Measurements from ENCODE around the gene NOA1. TPM values are rescaled to one million over a fixed set of nuclear protein-coding genes. Genes with fewer than 3 reads are reported as not detected.
"Not testable (repeated sequence)": the region's sequence is repeated elsewhere in the genome, so short reads cannot be mapped to it uniquely, and the experiment has no call there.

NOA1 gene
- total and polyA plus RNA-seq, 2 donors: 13.3 to 21.6 TPM

DNA sequence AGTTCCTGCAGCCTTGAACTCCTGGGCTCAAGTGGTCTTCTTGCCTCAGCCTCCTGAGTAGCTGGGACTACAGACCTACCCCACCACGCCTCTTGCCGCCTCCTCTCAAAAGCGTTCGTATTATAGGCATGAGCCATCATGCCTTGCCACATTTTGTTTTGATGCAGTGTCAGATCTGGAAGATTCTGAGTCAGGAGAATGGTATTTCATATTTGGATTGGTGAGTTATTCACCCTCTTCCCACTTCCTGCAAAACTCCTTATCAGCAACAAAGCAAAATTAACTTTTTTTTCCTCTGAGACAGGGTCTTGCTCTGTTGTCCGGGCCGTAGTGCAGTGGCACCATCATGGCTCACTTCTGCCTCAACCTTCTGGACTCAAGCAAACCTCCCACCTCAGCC is 40.1 kb downstream of the NOA1 start:
- Histone ChIP-seq H3K27ac (ENCODE audit: low read depth) (no peak overlapping the region), H3K4me3 (ENCODE audit: low read depth, low read length) (no peak overlapping the region), H3K36me3 (ENCODE audit: insufficient read depth) (no peaks in the 10 kb centered on the region), H3K4me1 (ENCODE audit: insufficient read depth) (no peaks in the 10 kb centered on the region)
- DNase-seq (ENCODE audit: extremely low spot score): no peak
- 83% methylated on average over 6 of the region's 6 CpGs for WGBS

DNA sequence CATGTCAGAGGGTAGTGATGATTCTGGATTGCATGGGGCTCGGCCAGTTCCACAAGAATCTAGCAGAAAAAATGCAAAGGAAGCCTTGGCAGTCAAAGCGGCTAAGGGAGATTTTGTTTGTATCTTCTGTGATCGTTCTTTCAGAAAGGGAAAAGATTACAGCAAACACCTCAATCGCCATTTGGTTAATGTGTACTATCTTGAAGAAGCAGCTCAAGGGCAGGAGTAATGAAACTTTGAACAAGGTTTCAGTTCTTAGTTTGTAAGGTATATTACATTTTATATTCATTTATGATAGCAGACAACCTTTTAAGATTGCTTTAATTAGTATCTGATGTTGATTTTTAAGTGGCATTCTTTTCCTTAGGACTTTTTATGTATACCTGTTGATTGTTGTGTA is 45.5 kb downstream of the NOA1 start:
- Histone ChIP-seq H3K4me1 (ENCODE audit: insufficient read depth) (no peaks in the 10 kb centered on the region), H3K27ac (ENCODE audit: low read depth) (no peak overlapping the region), H3K4me3 (ENCODE audit: low read depth, low read length) (no peak overlapping the region), H3K36me3 (ENCODE audit: insufficient read depth) (peaks cover 5% of the 10 kb centered on the region)
- DNase-seq (ENCODE audit: extremely low spot score): no peak
- 47% methylated on average over 4 of the region's 4 CpGs for WGBS

DNA sequence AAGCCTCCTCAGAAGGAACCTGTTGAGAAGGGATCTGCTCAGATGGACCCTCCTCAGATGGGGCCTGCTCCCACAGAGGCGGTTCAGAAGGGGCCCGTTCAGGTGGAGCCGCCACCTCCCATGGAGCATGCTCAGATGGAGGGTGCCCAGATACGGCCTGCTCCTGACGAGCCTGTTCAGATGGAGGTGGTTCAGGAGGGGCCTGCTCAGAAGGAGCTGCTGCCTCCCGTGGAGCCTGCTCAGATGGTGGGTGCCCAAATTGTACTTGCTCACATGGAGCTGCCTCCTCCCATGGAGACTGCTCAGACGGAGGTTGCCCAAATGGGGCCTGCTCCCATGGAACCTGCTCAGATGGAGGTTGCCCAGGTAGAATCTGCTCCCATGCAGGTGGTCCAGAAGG is 46.8 kb downstream of the NOA1 start:
- H3K4me3 ChIP-seq (ENCODE audit: low read depth, low read length): no peak overlapping the region
- 95% methylated on average over 7 of the region's 7 CpGs for WGBS
- H3K27ac ChIP-seq (ENCODE audit: low read depth): no peak overlapping the region
- no peak for DNase-seq (ENCODE audit: extremely low spot score)
- H3K36me3 ChIP-seq (ENCODE audit: insufficient read depth): peaks cover 5% of the 10 kb centered on the region
- H3K4me1 ChIP-seq (ENCODE audit: insufficient read depth): no peaks in the 10 kb centered on the region

DNA sequence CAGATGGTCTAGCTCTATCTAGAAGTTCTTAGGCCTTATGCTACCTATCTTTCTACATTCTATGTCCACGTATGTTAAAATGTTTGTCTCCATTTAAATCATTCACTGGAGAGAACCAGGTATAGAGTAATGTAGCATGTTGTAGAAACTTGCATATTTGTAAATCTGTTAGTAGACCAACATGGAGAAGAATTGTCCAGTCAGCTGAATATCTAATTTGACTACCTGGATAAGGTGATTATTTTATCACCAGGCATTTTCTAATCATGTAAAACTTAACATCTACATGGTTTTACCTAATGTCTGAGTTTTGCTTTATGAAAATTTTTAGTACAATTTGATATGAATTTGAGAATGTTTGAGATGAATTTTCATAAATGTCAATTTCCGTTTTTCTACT is 50.2 kb downstream of the NOA1 start:
- WGBS: 67% methylated on average over 2 of the region's 2 CpGs
- Histone ChIP-seq H3K27ac (ENCODE audit: low read depth) (no peak overlapping the region), H3K4me3 (ENCODE audit: low read depth, low read length) (no peak overlapping the region), H3K36me3 (ENCODE audit: insufficient read depth) (peaks cover 7% of the 10 kb centered on the region), H3K4me1 (ENCODE audit: insufficient read depth) (no peaks in the 10 kb centered on the region)
- no peak for DNase-seq (ENCODE audit: extremely low spot score)

DNA sequence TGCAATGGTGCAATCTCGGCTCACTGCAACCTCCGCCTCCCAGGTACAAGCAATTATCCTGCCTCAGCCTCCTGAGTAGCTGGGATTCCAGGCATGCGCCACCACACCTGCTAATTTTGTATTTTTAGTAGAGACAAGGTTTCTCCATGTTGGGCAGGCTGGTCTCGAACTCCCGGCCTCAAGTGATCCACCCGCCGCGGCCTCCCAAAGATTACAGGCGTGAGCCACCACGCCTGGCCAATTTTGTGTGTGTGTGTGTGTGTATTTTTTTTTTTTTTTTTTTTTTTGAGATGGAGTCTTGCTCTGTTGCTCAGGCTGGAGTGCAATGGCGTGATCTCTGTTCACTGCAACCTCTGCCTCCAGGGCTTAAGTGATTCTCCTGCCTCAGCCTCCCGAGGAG is 62.4 kb downstream of the NOA1 start:
- H3K4me1 ChIP-seq (ENCODE audit: insufficient read depth); H3K36me3 ChIP-seq (ENCODE audit: insufficient read depth); H3K27ac ChIP-seq (ENCODE audit: low read depth); DNase-seq (ENCODE audit: extremely low spot score); H3K4me3 ChIP-seq (ENCODE audit: low read depth, low read length): not testable (repeated sequence)
- WGBS: 97% methylated on average over 12 of the region's 12 CpGs

DNA sequence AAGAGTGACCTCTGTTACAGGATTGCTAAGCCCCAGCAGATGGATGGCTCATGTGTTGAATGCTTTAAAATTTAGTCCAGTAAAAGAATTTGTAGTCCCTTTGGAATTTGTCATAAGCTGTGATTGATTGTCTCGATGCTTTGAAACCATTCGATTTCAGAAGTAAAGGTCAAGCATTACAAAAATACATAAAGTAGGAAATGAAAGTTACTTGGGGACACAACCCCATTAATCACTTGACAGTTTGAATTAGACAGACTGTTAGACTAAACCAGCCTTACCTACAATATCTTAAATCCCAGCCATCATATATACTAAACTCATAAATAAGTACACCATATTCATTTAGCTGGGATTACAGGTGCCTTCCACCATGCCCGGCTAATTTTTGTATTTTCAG is 63.1 kb downstream of the NOA1 start:
- no peak for DNase-seq (ENCODE audit: extremely low spot score)
- Histone ChIP-seq H3K4me1 (ENCODE audit: insufficient read depth) (no peaks in the 10 kb centered on the region), H3K27ac (ENCODE audit: low read depth) (no peak overlapping the region), H3K4me3 (ENCODE audit: low read depth, low read length) (no peak overlapping the region), H3K36me3 (ENCODE audit: insufficient read depth) (peaks cover 3% of the 10 kb centered on the region)
- 75% methylated on average over 3 of the region's 3 CpGs for WGBS

Small RNA genes lying within 50 kb of the gene (small RNA-seq; reads per million reads assigned to genes)
- gene RNU6-998P: not detected

Other genes starting within 250 kb of the NOA1 start
- not detected for gene SPINK2, start 155.9 kb downstream of the NOA1 start, total RNA-seq
- 0.24 TPM for gene SPINK2, start 155.9 kb downstream of the NOA1 start, polyA plus RNA-seq
- 49.1 TPM for gene REST, start 69.7 kb downstream of the NOA1 start, total RNA-seq
- 9.8 TPM for gene REST, start 69.7 kb downstream of the NOA1 start, polyA plus RNA-seq
- 154 TPM for gene POLR2B, start 1.3 kb upstream of the NOA1 start, total RNA-seq
- gene POLR2B, start 1.3 kb upstream of the NOA1 start, polyA plus RNA-seq: 46.7 TPM
- 288 TPM for gene IGFBP7, start 132.8 kb upstream of the NOA1 start, total RNA-seq
- 1,554 TPM for gene IGFBP7, start 132.8 kb upstream of the NOA1 start, polyA plus RNA-seq

All from urinary bladder (tissue), 4 donors.